Neural cell (in vitro differentiated cells): ENCODE measurements around the gene PADI2. TPM values are rescaled to one million over a fixed set of nuclear protein-coding genes. Genes with fewer than 3 reads are reported as not detected.

Source experiments
- H2AFZ ChIP-seq: fragments of 200-600, 300-800 bp; sonication (generic), shearing (Covaris generic); 2 replicates; pipeline ENCODE4 v1.6.0; 2014; ENCODE audit warnings: low read depth, mild to moderate bottlenecking, antibody characterized with exemption, low read length, moderate library complexity
- H3F3A ChIP-seq: fragments of 200-600 bp; shearing (Covaris generic); 2 replicates; pipeline ENCODE4 v1.6.1; 2016; ENCODE audit warnings: mild to moderate bottlenecking, moderate library complexity, mixed read lengths, antibody characterized with exemption, low read length; ENCODE audit not compliant: insufficient read depth, poor library complexity, severe bottlenecking
- H3K27ac ChIP-seq: fragments of 200-600, 300-800 bp; sonication (generic), shearing (Covaris generic); 2 replicates; pipeline ENCODE4 v1.5.1; 2014; ENCODE audit warnings: mild to moderate bottlenecking, low read length, moderate library complexity
- H3K27me3 ChIP-seq: fragments of 300-800, 200-600 bp; sonication (generic), shearing (Covaris generic); 2 replicates; pipeline ENCODE4 v1.6.0; 2014; ENCODE audit warnings: mild to moderate bottlenecking, low read depth, low read length, moderate library complexity; ENCODE audit not compliant: insufficient read depth
- H3K36me3 ChIP-seq: fragments of 300-800, 200-600 bp; sonication (generic), shearing (Covaris generic); 2 replicates; pipeline ENCODE4 v1.5.1; 2014; ENCODE audit warnings: mild to moderate bottlenecking, antibody characterized with exemption, low read length, moderate library complexity; ENCODE audit not compliant: insufficient read depth
- H3K4me2 ChIP-seq: fragments of 300-800, 200-600 bp; sonication (generic), shearing (Covaris generic); 2 replicates; pipeline ENCODE4 v1.6.0; 2014; ENCODE audit warnings: mild to moderate bottlenecking, low read length
- H3K4me3 ChIP-seq: fragments of 300-800, 200-600 bp; sonication (generic), shearing (Covaris generic); 2 replicates; pipeline ENCODE4 v1.5.1; 2014; ENCODE audit warnings: mild to moderate bottlenecking, low read length, moderate library complexity
- H3K79me2 ChIP-seq: fragments of 200-600 bp; shearing (Covaris generic); replicated peaks from 2 replicates; pipeline ENCODE4 v1.6.0; 2014; ENCODE audit warnings: mild to moderate bottlenecking, low read length, moderate library complexity; ENCODE audit not compliant: insufficient read depth
- H3K9ac ChIP-seq: fragments of 300-800, 200-600 bp; sonication (generic), shearing (Covaris generic); 2 replicates; pipeline ENCODE4 v1.6.1; 2016; ENCODE audit warnings: mild to moderate bottlenecking, low read length, mixed read lengths
- H3K9me2 ChIP-seq: fragments of 200-600 bp; shearing (Covaris generic); 2 replicates; pipeline ENCODE4 v1.6.1; 2016; ENCODE audit warnings: mild to moderate bottlenecking, low read length, mixed read lengths; ENCODE audit not compliant: insufficient read depth
- H3K9me3 ChIP-seq: fragments of 200-600, 300-800 bp; sonication (generic), shearing (Covaris generic); 2 replicates; pipeline ENCODE4 v1.6.1; 2016; ENCODE audit warnings: mild to moderate bottlenecking, mixed run types, low read length, moderate library complexity, mixed read lengths
- H4K20me1 ChIP-seq: fragments of 200-600 bp; shearing (Covaris generic); 2 replicates; pipeline ENCODE4 v1.6.1; 2016; ENCODE audit warnings: mild to moderate bottlenecking, mixed run types; ENCODE audit not compliant: insufficient read depth
- CTCF ChIP-seq: fragments of 450-650 bp; IDR thresholded peaks from 2 replicates; pipeline ENCODE4 v1.5.1; 2014; ENCODE audit warnings: antibody characterized with exemption, mild to moderate bottlenecking, moderate library complexity; ENCODE audit not compliant: poor library complexity, severe bottlenecking
- EP300 ChIP-seq: fragments of 450-650 bp; conservative IDR thresholded peaks from 2 replicates; pipeline ENCODE4 v1.6.1; 2014; ENCODE audit warnings: antibody characterized with exemption, mild to moderate bottlenecking, moderate library complexity; ENCODE audit not compliant: poor library complexity, severe bottlenecking
- EZH2 ChIP-seq: fragments of 200-600, 300-800 bp; shearing (Covaris generic), sonication (generic); IDR thresholded peaks from 2 replicates; pipeline ENCODE4 v1.6.1; 2014; ENCODE audit warnings: antibody characterized with exemption, low read length, borderline replicate concordance, mild to moderate bottlenecking; ENCODE audit not compliant: insufficient read depth, poor library complexity, severe bottlenecking
- MXI1 ChIP-seq: fragments of 450-650 bp; conservative IDR thresholded peaks from 2 replicates; pipeline ENCODE4 v1.6.1; 2014; ENCODE audit warnings: antibody characterized with exemption, mild to moderate bottlenecking; ENCODE audit not compliant: poor library complexity, severe bottlenecking
- POLR2AphosphoS5 ChIP-seq: IDR thresholded peaks from 2 replicates; pipeline ENCODE4 v1.6.1; 2012
- RAD21 ChIP-seq: fragments of 450-650 bp; conservative IDR thresholded peaks from 2 replicates; pipeline ENCODE4 v1.6.1; 2014; ENCODE audit warnings: antibody characterized with exemption, mild to moderate bottlenecking, moderate library complexity
- REST ChIP-seq: IDR thresholded peaks from 2 replicates; pipeline ENCODE4 v1.6.1; 2012; ENCODE audit warnings: borderline replicate concordance
- SMC3 ChIP-seq: fragments of 450-650 bp; conservative IDR thresholded peaks from 2 replicates; pipeline ENCODE4 v1.6.1; 2014; ENCODE audit warnings: antibody characterized with exemption, mild to moderate bottlenecking, moderate library complexity; ENCODE audit not compliant: poor library complexity
- TAF1 ChIP-seq: IDR thresholded peaks from 2 replicates; pipeline ENCODE4 v1.6.1; 2012; ENCODE audit warnings: low read depth
- polyA plus RNA-seq: library from polyadenylated mRNA; depleted of rRNA; stranded (reverse); fragments of >200 nt; gene quantifications from 2 replicates; pipeline ENCODE4 v1.2.3, GENCODE V29; 2014

The PADI2 gene
- polyA plus RNA-seq, 1 donor from 2014 or later = 1.6 TPM

DNA sequence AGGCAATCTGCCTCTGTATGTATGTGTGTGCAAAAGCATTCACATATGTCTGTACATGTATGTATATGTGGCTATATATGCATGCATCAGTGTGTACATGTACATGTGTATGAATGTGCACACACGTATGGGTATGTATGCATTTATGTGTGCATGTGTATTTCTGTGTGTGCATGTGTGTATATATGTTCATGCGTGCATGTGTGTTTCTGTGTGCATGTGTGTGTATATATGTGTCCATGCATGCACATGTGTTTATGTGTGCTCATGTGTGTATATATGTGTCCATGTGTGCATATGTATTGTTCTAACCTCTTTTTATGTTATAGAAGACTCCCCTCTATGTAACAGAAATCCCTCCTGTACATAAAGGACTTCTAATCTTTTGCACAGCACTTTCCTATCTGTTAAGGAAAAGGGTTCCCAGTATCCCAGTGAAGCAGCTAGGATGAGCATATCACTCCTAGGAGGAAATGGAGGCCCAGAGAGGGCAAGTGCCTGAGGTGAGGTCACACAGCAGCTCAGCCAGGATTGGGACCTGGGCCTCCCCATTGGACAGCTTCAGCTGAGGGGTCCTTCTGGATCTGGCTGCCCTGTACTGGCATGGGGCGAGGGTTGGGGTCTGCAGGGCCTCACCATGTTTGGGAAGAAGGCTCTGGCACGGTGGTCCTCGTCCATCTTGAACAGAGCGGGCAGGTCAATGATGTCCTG is 49.6 kb downstream of the PADI2 start:
- no peak overlapping the region for H3K9ac ChIP-seq
- no peaks in the 10 kb centered on the region for H4K20me1 ChIP-seq

DNA sequence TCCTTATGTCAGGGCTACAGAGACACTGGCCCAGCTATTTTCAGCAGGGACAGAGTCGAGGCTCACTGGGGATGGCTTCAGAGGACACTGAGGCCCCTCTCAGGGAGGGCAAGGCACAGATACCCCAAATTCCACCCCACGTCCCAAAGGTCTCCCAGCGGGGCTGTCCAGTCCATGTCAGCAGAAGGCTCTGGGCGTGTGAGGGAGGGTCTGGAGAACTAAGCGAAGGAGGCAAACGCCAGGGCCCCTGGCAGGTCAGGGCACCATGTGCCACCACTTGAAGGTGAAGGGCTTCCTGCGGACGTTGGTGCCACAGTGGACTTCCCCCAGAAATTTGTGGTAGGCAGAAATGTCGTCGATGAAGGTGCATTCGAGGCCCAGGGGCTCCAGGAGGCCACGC is 50.5 kb downstream of the PADI2 start:
- Histone ChIP-seq H3K27me3 (no peaks in the 10 kb centered on the region), H3F3A (no peaks in the 10 kb centered on the region), H3K9ac (no peak overlapping the region), H3K4me2 (no peak overlapping the region), H3K79me2 (no peaks in the 10 kb centered on the region), H3K27ac (no peak overlapping the region), H3K9me2 (no peaks in the 10 kb centered on the region), H2AFZ (no peak overlapping the region), H3K9me3 (no peaks in the 10 kb centered on the region), H3K4me3 (no peak overlapping the region), H3K36me3 (no peaks in the 10 kb centered on the region), H4K20me1 (no peaks in the 10 kb centered on the region)
- TF ChIP-seq TAF1 = no peak
- TF ChIP-seq EP300 = no peak
- TF ChIP-seq REST = no peak
- TF ChIP-seq SMC3 = no peak
- no peak for TF ChIP-seq EZH2
- TF ChIP-seq MXI1 = no peak
- no peak for TF ChIP-seq POLR2AphosphoS5
- no peak for TF ChIP-seq CTCF
- TF ChIP-seq RAD21 = no peak

More for the DNA sequence above, 49.6 kb downstream of the PADI2 start:
- Histone ChIP-seq H3K4me3 (no peak overlapping the region), H3K4me2 (no peak overlapping the region), H3K9me3 (no peaks in the 10 kb centered on the region), H3K36me3 (no peaks in the 10 kb centered on the region), H3F3A (no peaks in the 10 kb centered on the region), H2AFZ (no peak overlapping the region), H3K27me3 (no peaks in the 10 kb centered on the region), H3K27ac (no peak overlapping the region), H3K9me2 (no peaks in the 10 kb centered on the region), H3K79me2 (no peaks in the 10 kb centered on the region)
- no peak for TF ChIP-seq RAD21
- no peak for TF ChIP-seq SMC3
- TF ChIP-seq EZH2 = no peak
- no peak for TF ChIP-seq REST
- TF ChIP-seq POLR2AphosphoS5 = no peak
- TF ChIP-seq MXI1 = no peak
- no peak for TF ChIP-seq TAF1
- TF ChIP-seq EP300 = no peak
